ENCODE data around the gene BTK.

- no peak for TF ChIP-seq GATA2 (IDR thresholded peaks at IDR 0.05; ENCODE audit: low read depth, low read length)
- TF ChIP-seq GATA3 (IDR thresholded peaks at IDR 0.05; ENCODE audit: low read depth, low read length), result no peak
Measured at GRCh38 chrX:101415180-101416145, 29.5 kb upstream of the BTK start.

Data from SH-SY5Y (cell line).